GM21786 (cell line): ENCODE data around the gene MALT1.
"Not testable (repeated sequence)": the region's sequence is repeated elsewhere in the genome, so short reads cannot be mapped to it uniquely, and the experiment has no call there.

Experiments used
- ATAC-seq: cut with Tn5 transposase; IDR thresholded peaks from one replicate; pipeline ENCODE4 v1.9.1; 2021; ENCODE audit not compliant: unreplicated experiment

The MALT1 gene

GRCh38 chr18:58768293-58768974, 97.2 kb downstream of the MALT1 start:
- peak; percentile 67 for ATAC-seq

DNA sequence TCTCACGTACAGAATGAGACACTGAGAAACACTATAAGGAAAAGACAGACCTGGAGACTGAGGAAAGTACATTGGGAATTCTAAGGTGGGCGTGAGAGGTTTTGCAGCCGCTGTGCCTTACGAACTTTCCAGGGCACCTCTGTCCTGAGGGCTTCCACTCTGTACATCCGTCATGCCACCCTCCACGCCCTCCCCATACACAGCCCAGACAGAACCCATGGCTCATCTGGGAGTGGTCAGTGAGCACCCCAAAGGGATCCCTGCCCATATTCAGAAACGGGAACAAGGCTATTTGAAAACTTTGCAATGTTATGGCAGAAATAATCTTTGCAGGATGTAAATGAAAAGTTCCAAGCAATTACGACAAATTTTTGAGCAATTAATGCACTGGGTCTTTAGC, 98.1 kb downstream of the MALT1 start:
- ATAC-seq, result no peak

- no peak for ATAC-seq
Observed at GRCh38 chr18:58770601-58771000, 99.3 kb downstream of the MALT1 start.

DNA sequence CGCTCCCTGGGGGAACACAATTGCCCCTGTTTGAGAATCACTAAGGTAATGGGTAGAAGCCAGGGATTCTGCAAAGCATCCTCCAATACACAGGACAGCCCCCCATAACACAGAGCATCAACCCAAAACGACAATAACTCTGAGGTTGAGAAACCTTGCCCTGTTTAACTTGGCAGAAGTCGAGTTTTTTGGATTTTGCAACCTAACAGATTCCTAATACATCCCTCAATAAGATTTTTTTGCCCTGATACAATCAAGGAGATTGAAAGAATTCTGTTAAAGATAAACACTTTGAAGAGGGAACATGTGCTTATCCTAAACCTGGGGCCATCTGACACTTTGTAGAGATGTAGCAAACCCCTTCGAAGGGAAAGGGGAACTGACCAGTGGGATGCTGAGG, 100.9 kb downstream of the MALT1 start:
- no peak for ATAC-seq

- ATAC-seq, result no peak
Observed at GRCh38 chr18:58776084-58776483, 104.8 kb downstream of the MALT1 start.

- not testable (repeated sequence) for ATAC-seq
Observed at GRCh38 chr18:58776541-58776940, 105.3 kb downstream of the MALT1 start.

DNA sequence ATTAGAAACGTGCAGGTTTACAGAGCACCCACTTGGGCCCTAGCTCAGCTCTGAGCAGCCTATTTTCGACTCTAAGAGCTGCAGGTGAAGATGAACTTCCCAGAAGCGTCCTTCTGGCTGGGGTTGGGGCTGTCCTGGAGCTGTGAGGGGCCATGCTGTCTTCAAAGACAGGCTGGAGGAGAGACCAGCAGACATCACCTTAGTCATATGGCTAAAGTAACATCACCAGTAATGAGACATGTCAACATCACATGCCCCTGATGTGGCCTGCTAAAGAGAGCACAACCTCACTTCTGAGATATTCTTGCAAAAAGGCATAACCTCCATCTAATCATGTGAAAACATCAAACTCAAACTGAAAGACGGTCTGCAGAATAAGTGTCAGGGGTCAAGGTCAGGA, 106.2 kb downstream of the MALT1 start:
- ATAC-seq, result no peak

DNA sequence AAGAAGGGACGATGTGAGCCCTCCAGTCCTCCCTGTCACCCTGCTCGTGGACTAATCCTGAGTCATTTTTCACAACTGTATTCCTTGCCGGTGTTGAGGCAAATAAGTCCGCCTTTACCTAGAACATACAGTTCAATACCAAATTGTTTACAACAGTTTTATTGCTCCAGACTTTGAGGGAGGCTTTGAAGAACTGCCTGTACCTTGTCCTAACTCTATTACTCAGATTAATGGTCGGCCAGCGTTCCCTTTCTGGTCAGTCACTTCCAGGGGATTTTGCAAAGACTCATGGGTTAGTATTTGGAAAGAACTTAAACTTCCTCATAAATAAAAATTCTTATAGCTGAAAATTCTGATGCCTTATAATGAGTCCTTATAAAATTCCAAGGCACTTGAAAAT, 108.3 kb downstream of the MALT1 start:
- ATAC-seq, result no peak

- ATAC-seq, result no peak
Observed at GRCh38 chr18:58780045-58780444, 108.8 kb downstream of the MALT1 start.

DNA sequence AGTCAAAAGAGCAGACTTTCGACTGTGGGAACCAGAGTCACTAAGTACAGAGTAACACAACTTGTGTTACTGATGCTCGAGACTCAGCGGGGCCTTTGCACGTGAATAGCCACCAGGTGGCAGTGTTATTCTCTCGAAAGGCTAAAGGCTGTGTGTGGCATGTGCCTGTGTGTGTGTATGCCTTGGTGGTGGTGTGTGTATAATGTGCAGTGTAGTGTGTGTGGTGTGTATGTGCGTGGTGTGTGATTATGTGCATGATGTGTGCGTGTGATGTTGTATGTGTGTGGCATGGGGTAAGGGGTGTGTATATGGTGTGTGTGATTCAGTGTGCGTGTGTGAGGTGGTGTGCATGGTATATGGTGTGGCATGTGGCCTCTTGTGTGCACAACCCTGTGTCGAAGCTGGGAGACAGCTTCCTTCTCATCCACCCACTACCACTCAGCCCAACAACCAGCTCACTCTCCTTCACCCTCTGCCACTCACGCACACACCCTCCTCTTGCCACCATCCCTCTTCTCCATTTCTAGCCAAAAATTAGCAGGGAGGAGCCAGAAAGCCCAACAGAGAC, 110.4 kb downstream of the MALT1 start:
- ATAC-seq, result peak; percentile 72

- no peak for ATAC-seq
Observed at GRCh38 chr18:58784601-58785137, 113.4 kb downstream of the MALT1 start.

DNA sequence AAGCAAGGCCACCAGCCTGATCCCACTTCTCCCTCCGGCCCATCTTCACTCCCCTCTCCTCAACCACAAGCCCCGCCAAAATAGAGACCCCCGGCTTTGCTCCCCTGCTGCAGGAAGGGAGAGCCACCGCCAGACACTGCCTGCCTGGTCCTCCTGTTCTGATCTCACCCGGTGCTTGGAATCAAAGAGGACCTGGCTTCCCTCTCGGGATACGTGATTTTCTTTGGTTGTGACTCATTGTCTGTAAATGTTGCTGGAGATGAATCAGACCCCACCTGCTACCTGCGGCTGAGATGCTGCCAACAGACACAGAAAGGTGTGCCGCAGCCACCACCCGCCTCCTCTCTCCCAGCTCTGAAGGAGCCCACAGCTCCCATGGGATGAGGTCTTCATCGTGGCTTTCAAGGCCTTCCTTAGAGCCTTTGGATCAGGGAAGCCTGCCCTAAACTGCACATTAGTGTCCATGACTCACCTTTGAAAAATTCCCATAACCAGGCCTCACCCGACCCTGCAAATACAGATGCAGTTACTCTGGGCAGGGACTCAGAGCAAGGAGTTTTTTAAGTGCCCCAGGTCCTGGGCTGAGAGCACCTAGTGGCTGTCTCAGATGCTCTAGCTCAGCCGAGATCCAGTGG, 114.0 kb downstream of the MALT1 start:
- ATAC-seq, result no peak

GRCh38 chr18:58785870-58786269, 114.6 kb downstream of the MALT1 start:
- ATAC-seq, result no peak

DNA sequence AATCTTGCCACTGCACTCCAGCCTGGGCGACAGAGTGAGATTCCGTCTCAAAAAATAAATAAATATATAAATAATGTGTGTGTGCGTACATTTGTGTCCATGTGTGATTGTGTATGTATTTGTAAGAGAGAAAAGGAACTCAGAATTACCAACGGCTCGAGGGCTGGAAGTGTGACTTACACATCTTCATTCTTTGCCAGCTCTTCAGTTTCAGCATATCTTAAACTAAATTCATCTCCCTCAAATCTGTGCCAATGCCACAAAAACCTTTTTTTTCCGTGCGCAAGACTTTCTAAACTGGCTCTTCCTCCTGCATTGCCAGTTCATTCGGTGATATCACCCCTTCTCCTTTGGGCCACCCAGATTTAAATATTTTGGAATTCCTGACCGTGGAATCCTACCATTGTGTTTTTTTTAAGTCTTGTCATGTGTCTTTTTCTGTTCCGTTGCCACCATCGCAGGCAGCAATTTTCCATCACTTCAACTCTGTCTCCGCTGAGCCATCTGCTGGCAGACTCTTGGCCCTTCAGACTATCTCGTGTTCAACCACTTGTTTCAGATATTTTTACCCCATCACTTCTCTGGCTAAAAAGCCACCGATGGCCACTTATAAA, 116.4 kb downstream of the MALT1 start:
- no peak for ATAC-seq

GRCh38 chr18:58788470-58788869, 117.2 kb downstream of the MALT1 start:
- ATAC-seq, result no peak

DNA sequence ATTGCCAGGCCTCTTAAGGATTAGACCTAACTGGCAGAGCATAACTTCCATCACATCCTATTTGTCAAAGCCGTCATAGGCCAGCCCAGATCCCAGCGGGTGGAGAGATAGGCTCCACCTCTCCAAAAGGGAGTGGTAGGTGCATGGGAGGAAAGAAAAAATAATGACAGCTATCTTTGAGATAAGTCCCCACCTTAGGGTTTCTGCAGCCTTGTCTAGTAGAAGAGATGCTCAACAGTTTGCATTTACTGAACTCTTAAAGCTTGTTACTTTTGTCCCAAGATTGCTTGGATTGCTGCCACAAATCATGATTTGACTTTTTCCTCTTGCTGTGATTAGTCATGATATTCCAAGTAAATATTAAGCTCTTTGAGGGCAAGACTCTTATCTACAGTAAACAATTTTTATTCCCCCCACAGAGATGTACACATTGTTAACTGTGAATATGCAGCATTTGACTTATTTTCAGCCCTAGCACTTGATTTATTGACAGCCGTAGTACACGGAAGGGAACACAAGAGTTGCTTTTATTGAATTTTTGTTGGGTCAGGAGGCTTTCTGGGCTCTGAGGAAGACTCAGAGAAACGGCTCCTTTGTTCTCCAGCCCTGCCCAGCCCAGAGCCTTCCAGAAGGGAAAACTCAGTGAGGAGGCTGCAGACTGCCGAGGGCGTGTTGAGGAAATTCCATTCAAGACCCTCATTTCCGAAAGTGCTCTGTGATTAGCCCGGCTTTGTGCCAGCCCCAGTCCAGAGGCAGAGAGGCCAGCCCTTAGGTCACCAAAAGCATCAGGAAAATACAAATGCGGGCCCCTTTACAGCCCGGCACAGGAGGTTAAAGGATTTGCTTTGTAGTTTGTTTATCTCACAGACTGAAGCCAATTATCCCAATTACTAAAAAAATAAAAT, 118.0 kb downstream of the MALT1 start:
- ATAC-seq, result no peak

DNA sequence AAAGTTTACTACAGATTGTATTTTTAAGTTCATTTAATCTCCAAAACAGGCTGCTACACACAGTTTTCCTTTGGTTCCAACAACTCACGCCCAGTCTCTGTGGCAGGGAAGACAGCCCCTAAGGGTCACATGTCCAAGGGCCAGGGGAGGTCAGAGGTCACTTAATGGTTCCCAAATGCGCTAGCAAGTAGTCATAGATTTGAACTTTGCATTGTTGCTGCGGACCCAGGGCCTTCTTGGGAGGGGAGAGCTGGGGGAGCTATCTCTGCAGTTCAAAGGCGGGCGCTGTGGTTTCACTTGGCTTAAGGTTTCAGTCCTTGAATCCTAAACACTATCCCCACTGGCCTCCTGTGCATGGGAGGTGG, 118.6 kb downstream of the MALT1 start:
- no peak for ATAC-seq

- ATAC-seq, result peak; percentile 87
Observed at GRCh38 chr18:58792086-58792485, 120.8 kb downstream of the MALT1 start.

GRCh38 chr18:58793361-58793760, 122.1 kb downstream of the MALT1 start:
- ATAC-seq, result no peak

DNA sequence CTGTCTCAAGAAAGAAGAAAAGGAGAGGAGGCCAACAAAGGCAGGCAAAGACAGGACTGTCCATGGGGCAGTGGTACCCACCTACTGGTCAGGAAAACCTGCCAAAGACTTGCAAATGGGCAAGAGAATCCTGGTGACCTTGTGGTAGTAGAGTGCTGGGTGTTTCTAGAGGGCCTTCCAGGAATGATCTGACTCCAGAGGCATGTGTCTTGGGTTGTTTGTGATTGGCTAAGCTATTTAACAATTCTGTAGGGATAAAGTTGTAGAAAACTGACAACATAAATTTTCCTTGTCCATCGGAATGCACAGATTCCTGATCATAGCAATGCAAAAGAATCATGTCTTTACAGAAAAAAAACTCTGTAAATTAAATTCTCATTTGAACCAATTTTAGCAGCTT, 125.0 kb downstream of the MALT1 start:
- ATAC-seq, result no peak

GRCh38 chr18:58800582-58800981, 129.3 kb downstream of the MALT1 start:
- peak; percentile 96 for ATAC-seq
